Right atrium auricular region (tissue), 2 donors: Measurements from ENCODE around the gene LGALS7. TPM values are rescaled to one million over a fixed set of nuclear protein-coding genes. Genes with fewer than 3 reads are reported as not detected.
"Not testable (repeated sequence)": the region's sequence is repeated elsewhere in the genome, so short reads cannot be mapped to it uniquely, and the experiment has no call there.

Experiments used
- DNase-seq: peaks from one replicate; pipeline ENCODE4 v3.0.0-alpha.2; 2019; ENCODE audit warnings: low spot score
- H3K27ac ChIP-seq, 2 donors: fragments of 200-600 bp; sonication (generic); 1 replicate in 1 of 2; 2 replicates in 1 of 2; pipeline ENCODE4 v1.5.1; 2016 to 2019
- H3K27me3 ChIP-seq, 2 donors: fragments of 200-600 bp; sonication (generic); one replicate each; pipeline versions ENCODE4 v1.5.1 to v1.6.0; 2017 to 2019
- H3K36me3 ChIP-seq: fragments of 200-600 bp; sonication (generic); one replicate; pipeline ENCODE4 v1.5.1; 2016
- H3K4me1 ChIP-seq, 2 donors: fragments of 200-600 bp; sonication (generic); one replicate each; pipeline versions ENCODE4 v1.5.1 to v1.6.0; 2017 to 2019
- H3K4me3 ChIP-seq, 2 donors: fragments of 200-600 bp; sonication (generic); 1 replicate in 1 of 2; 2 replicates in 1 of 2; pipeline ENCODE4 v1.5.1; 2017 to 2019; ENCODE audit warnings: mild to moderate bottlenecking in 1 of 2, moderate library complexity in 1 of 2
- H3K9me3 ChIP-seq, 2 donors: fragments of 200-600 bp; sonication (generic); one replicate each; pipeline ENCODE4 v1.5.1; 2019
- CTCF ChIP-seq, 2 donors: fragments of 200-600 bp; sonication (generic); IDR thresholded peaks; one replicate each; pipeline ENCODE4 v1.5.1; 2019; ENCODE audit warnings: antibody characterized with exemption in 2 of 2
- total RNA-seq, 2 donors: library from RNA; depleted of rRNA; stranded (reverse); fragments of >200 nt; gene quantifications; one replicate each; pipeline ENCODE4 v1.1.0, GENCODE V29; 2016

LGALS7 gene
- total RNA-seq, 2 donors from 2014 or later, result not detected

- no peak within 1 kb of the TSS for H3K27ac ChIP-seq
- H3K27me3 ChIP-seq, result no peaks in the 10 kb centered on the region
- no peak for TF ChIP-seq CTCF (IDR thresholded peaks at IDR 0.05)
- H3K9me3 ChIP-seq, result no peaks in the 10 kb centered on the region
- no peaks in the 10 kb centered on the region for H3K36me3 ChIP-seq
- H3K4me1 ChIP-seq, result no peaks in the 10 kb centered on the region
- no peak for DNase-seq
- H3K4me3 ChIP-seq, result no peak within 1 kb of the TSS
Observed at GRCh38 chr19:38788478-38789243, 15.3 kb upstream of the LGALS7 start, which contains the start of gene LGALS7B. Gene LGALS7B (plus strand): TSS chr19:38789200. CDS start chr19:38789227, 27 bp downstream.

- Histone ChIP-seq H3K9me3 (no peaks in the 10 kb centered on the region), H3K4me3 (no peak overlapping the region), H3K27me3 (no peaks in the 10 kb centered on the region), H3K36me3 (no peaks in the 10 kb centered on the region), H3K27ac (no peak overlapping the region), H3K4me1 (no peaks in the 10 kb centered on the region)
- DNase-seq, result no peak
- no peak for TF ChIP-seq CTCF (IDR thresholded peaks at IDR 0.05)
Observed at GRCh38 chr19:38786572-38787265, 13.4 kb upstream of the LGALS7 start.

- not testable (repeated sequence) for H3K4me3 ChIP-seq, H3K27me3 ChIP-seq, DNase-seq, H3K4me1 ChIP-seq, H3K36me3 ChIP-seq, H3K9me3 ChIP-seq, H3K27ac ChIP-seq
Observed at GRCh38 chr19:38786061-38786460, 12.7 kb upstream of the LGALS7 start.

GRCh38 chr19:38785187-38785699 is 11.9 kb upstream of the LGALS7 start:
- H3K27ac ChIP-seq, result no peak overlapping the region
- DNase-seq, result no peak
- no peaks in the 10 kb centered on the region for H3K36me3 ChIP-seq
- TF ChIP-seq CTCF (IDR thresholded peaks at IDR 0.05), result no peak
- H3K4me1 ChIP-seq, result no peaks in the 10 kb centered on the region
- no peaks in the 10 kb centered on the region for H3K9me3 ChIP-seq
- H3K4me3 ChIP-seq, result no peak overlapping the region
- no peaks in the 10 kb centered on the region for H3K27me3 ChIP-seq

- H3K4me3 ChIP-seq, result no peak overlapping the region
- no peaks in the 10 kb centered on the region for H3K36me3 ChIP-seq
- no peak for TF ChIP-seq CTCF (IDR thresholded peaks at IDR 0.05)
- H3K9me3 ChIP-seq, result no peaks in the 10 kb centered on the region
- DNase-seq, result no peak
- H3K4me1 ChIP-seq, result no peaks in the 10 kb centered on the region
- H3K27me3 ChIP-seq, result no peaks in the 10 kb centered on the region
- no peak overlapping the region for H3K27ac ChIP-seq
Observed at GRCh38 chr19:38784224-38784623, 10.9 kb upstream of the LGALS7 start.

- H3K9me3 ChIP-seq, DNase-seq, H3K27ac ChIP-seq, H3K27me3 ChIP-seq, H3K4me1 ChIP-seq, H3K36me3 ChIP-seq, H3K4me3 ChIP-seq: not testable (repeated sequence)
Observed at GRCh38 chr19:38782212-38782611, 8.9 kb upstream of the LGALS7 start.
